K562 (cell line): ENCODE measurements around the gene EXOSC1. TPM values are rescaled to one million over a fixed set of nuclear protein-coding genes. Genes with fewer than 3 reads are reported as not detected.

Source experiments
- ATAC-seq: fragments of 200-7000 bp; cut with Tn5 transposase; 3 replicates; pipeline ENCODE4 v1.9.1; 2020; ENCODE audit warnings: moderate library complexity
- BruUV-seq: library from RNA; stranded (reverse); fragments of 400-500 nt; replicated peaks from 2 replicates; lab custom pipeline; 2021; lab: Mats Ljungman, UMichigan
- CTCF ChIA-PET: fragments of 300-600 bp; formaldehyde crosslinking; extraction: SDS; loops from one replicate; lab custom pipeline; 2021; ENCODE audit warnings: low intra/inter-chr PET ratio; lab: Yijun Ruan, JAX
- POLR2A ChIA-PET: fragments of 300-600, 350-650 bp; sonication (Branson Sonifier 250); formaldehyde crosslinking; extraction: SDS; loops from one replicate; lab custom pipeline; 2021; ENCODE audit warnings: antibody characterized with exemption, inconsistent platforms; lab: Yijun Ruan, JAX
- DNase-seq, 4 experiments: peaks; one replicate each; pipeline versions ENCODE4 v3.0.0 to v3.0.0-alpha.2; 2011 to 2018; ENCODE audit warnings: low spot score in 3 of 4, mixed read lengths in 3 of 4; ENCODE audit errors: extremely low read depth in 1 of 4
- FAIRE-seq: peaks from 2 replicates; lab custom pipeline; 2011; peaks lifted over from hg19 to GRCh38; lab: Jason Lieb, UNC
- H2AFZ ChIP-seq: 2 replicates; pipeline ENCODE4 v1.6.0; 2011; ENCODE audit warnings: low read depth, low read length, control low read depth, inconsistent platforms
- H3K27ac ChIP-seq: fragments of 200-600 bp; 3 replicates; pipeline ENCODE4 v1.8.0; 2011; ENCODE audit warnings: low read depth, mild to moderate bottlenecking, control low read depth, inconsistent platforms, low read length, moderate library complexity, mixed read lengths; ENCODE audit errors: extremely low read depth
- H3K27me3 ChIP-seq, 2 experiments: fragments of 300-600 bp in 1 of 2; 2 replicates in 1 of 2; 3 replicates in 1 of 2; pipeline versions ENCODE4 v1.6.0 to v1.8.0; 2011; ENCODE audit warnings: inconsistent platforms in 2 of 2, low read length in 2 of 2, mild to moderate bottlenecking in 1 of 2, mixed read lengths in 1 of 2, moderate library complexity in 1 of 2; ENCODE audit not compliant: control insufficient read depth in 2 of 2, insufficient read depth in 2 of 2
- H3K36me3 ChIP-seq: fragments of 300-600 bp; 3 replicates; pipeline ENCODE4 v1.8.0; 2011; ENCODE audit warnings: mild to moderate bottlenecking, low read length, inconsistent platforms; ENCODE audit not compliant: control insufficient read depth, insufficient read depth
- H3K4me1 ChIP-seq, 2 experiments: fragments of 200-600 bp in 1 of 2; replicated peaks in 1 of 2; 2 replicates in 1 of 2; 3 replicates in 1 of 2; pipeline versions ENCODE4 v1.5.1 to v1.8.0; 2011; ENCODE audit warnings: inconsistent platforms in 2 of 2, low read length in 2 of 2, mild to moderate bottlenecking in 1 of 2, mixed read lengths in 1 of 2, moderate library complexity in 1 of 2; ENCODE audit not compliant: control insufficient read depth in 2 of 2, insufficient read depth in 2 of 2
- H3K4me2 ChIP-seq: 2 replicates; pipeline ENCODE4 v1.6.1; 2011; ENCODE audit warnings: low read length, control low read depth, inconsistent platforms, mixed read lengths; ENCODE audit not compliant: insufficient read depth
- H3K4me3 ChIP-seq: fragments of 200-600 bp; sonication (generic), shearing (Covaris generic); 2 replicates; pipeline ENCODE4 v1.5.1; 2016; ENCODE audit warnings: control low read depth, inconsistent platforms
- H3K79me2 ChIP-seq: fragments of 200-600 bp; 3 replicates; pipeline ENCODE4 v1.8.0; 2011; ENCODE audit warnings: low read length, inconsistent platforms; ENCODE audit not compliant: control insufficient read depth, insufficient read depth
- H3K9ac ChIP-seq, 2 experiments: 2 replicates each; pipeline versions ENCODE4 v1.6.0 to v1.6.1; 2011; ENCODE audit warnings: low read depth in 2 of 2, low read length in 2 of 2, control low read depth in 1 of 2, inconsistent platforms in 1 of 2, mild to moderate bottlenecking in 1 of 2, mixed read lengths in 1 of 2; ENCODE audit not compliant: insufficient read depth in 1 of 2
- H3K9me1 ChIP-seq: one replicate; pipeline ENCODE4 v1.6.0; 2011; ENCODE audit warnings: inconsistent platforms, mild to moderate bottlenecking, low read length, moderate library complexity; ENCODE audit not compliant: control insufficient read depth, insufficient read depth
- H3K9me3 ChIP-seq: replicated peaks from 2 replicates; pipeline ENCODE4 v1.5.1; 2011; ENCODE audit warnings: low read depth, low read length, inconsistent platforms; ENCODE audit not compliant: control insufficient read depth, insufficient read depth
- H4K20me1 ChIP-seq: replicated peaks from 2 replicates; pipeline ENCODE4 v1.6.1; 2011; ENCODE audit warnings: low read length, inconsistent platforms, mixed read lengths; ENCODE audit not compliant: control insufficient read depth, insufficient read depth
- BDP1 ChIP-seq: IDR thresholded peaks from 3 replicates; pipeline ENCODE4 v1.6.1; 2011; ENCODE audit not compliant: insufficient read length, insufficient read depth
- CC2D1A ChIP-seq: fragments of 450-650 bp; IDR thresholded peaks from 2 replicates; pipeline ENCODE4 v1.6.1; 2017; ENCODE audit warnings: mild to moderate bottlenecking
- TARDBP ChIP-seq: fragments of 450-650 bp; IDR thresholded peaks from 2 replicates; pipeline ENCODE4 v1.6.1; 2016
- TBL1XR1 ChIP-seq, 2 experiments: IDR thresholded peaks; 2 replicates each; pipeline ENCODE4 v1.6.1; 2012; ENCODE audit warnings: improper control_type of control experiment in 2 of 2, low read length in 2 of 2, mild to moderate bottlenecking in 1 of 2
- ZNF121 ChIP-seq: sonication (generic); formaldehyde crosslinking; conservative IDR thresholded peaks from 2 replicates; pipeline ENCODE4 v1.8.0; 2022; ENCODE audit warnings: missing genetic modification reagents
- ZNF175 ChIP-seq: fragments of 200-800 bp; sonication (Bioruptor generic); IDR thresholded peaks from 2 replicates; pipeline ENCODE4 v1.6.1; 2016; ENCODE audit warnings: low read depth, mild to moderate bottlenecking, missing genetic modification characterization, missing compliant biosample characterization
- ZNF232 ChIP-seq: sonication (generic); formaldehyde crosslinking; IDR thresholded peaks from 2 replicates; pipeline ENCODE4 v1.8.0; 2022; ENCODE audit warnings: mild to moderate bottlenecking, missing genetic modification reagents
- ZNF316 ChIP-seq: fragments of 450-650 bp; IDR thresholded peaks from 2 replicates; pipeline ENCODE4 v1.6.1; 2016
- ZNF384 ChIP-seq: IDR thresholded peaks from 2 replicates; pipeline ENCODE4 v1.6.1; 2012; ENCODE audit warnings: low read depth, low read length, improper control_type of control experiment
- ZNF449 ChIP-seq: fragments of 250-450 bp; sonication (Bioruptor Pico); IDR thresholded peaks from 2 replicates; pipeline ENCODE4 v1.8.0; 2022; ENCODE audit warnings: moderate library complexity, mild to moderate bottlenecking, inconsistent platforms
- WGBS: fragments of 100-300 bp; shearing (Covaris generic); methylation state at CpG from one replicate; pipeline ENCODE4 v1.1.6; 2016; ENCODE audit warnings: low coverage, mixed read lengths; ENCODE audit not compliant: insufficient coverage; ENCODE audit errors: missing lambda C conversion rate; 5-methylcytosine and 5-hydroxymethylcytosine counted together
- in situ Hi-C: fragments of 300-500 bp; cut with MboI; formaldehyde crosslinking; loops from 4 replicates; pipeline ENCODE4 v1.15.0; 2018; ENCODE audit warnings: inconsistent platforms, mixed read lengths
- intact Hi-C: fragments of 100-400 bp; cut with micrococcal nuclease; formaldehyde crosslinking; loops from 2 replicates; pipeline ENCODE4 v1.14.2; 2022
- polyA plus RNA-seq, 8 experiments: library from polyadenylated mRNA; depleted of rRNA in 4 of 8; stranded (reverse) in 5 of 8; unstranded in 3 of 8; fragments of >200 nt; fragmentation: Nextera tagmentation in 2 of 8; fragmentation: Illumina TruSeq in 1 of 8; extraction: Ambion mirVana in 2 of 8; extraction: Trizol in 1 of 8; gene quantifications; 2 replicates each; pipeline versions ENCODE4 v1.2.1 to v1.2.3, GENCODE V29; 2011 to 2014; ENCODE audit warnings: inconsistent platforms in 1 of 8, missing spikeins in 1 of 8
- total RNA-seq, 7 experiments: library from RNA; depleted of rRNA in 6 of 7; stranded (reverse); fragments of >200 nt in 6 of 7; fragmentation: Illumina TruSeq in 2 of 7; extraction: Trizol in 2 of 7; gene quantifications; 2 replicates each; pipeline versions ENCODE4 v1.2.1 to v1.2.3, GENCODE V29; 2011 to 2021; ENCODE audit warnings: low replicate concordance in 1 of 7
- TF ChIP-seq, protein P1 (sequence below): IDR thresholded peaks from 3 replicates; pipeline ENCODE4 v1.6.1; 2011; ENCODE audit warnings: borderline replicate concordance, mild to moderate bottlenecking; ENCODE audit not compliant: insufficient read length, insufficient read depth

Gene EXOSC1
- total and polyA plus RNA-seq, 9 of the 15 experiments (the other 6 are each of a cell fraction or from before 2014, with no cell fraction given): 44.3 to 117 (median 67.0) TPM

DNA sequence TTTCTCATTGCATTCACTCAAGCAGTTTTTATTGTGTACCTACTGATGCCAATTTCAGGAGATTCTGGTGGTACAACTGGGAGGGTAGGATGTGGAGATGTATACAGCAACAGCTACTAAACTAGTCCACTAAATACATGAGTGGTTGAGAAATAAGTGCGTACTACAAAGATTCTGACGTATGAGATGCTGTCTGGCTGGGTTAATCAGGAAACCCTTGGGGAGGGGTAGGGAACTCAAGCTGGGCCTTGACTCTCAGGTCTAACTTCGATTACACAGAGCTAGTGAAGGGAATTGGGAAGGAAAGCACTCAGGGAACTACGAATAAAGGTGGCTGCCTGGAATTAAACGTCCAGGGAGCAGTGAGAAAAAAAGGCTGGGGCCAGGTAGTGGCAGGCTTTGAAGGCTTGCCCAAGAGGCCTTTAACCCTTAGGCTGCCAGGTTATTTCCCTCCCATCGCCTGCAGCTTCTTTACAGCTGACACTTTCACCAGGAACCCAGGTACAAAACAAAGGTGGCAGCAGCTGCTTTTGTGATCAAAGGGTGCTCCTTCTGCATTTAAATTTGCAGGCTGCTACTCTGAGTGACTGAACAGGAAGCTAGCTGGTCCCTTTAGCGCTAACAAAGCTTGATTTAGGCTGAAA is 49.2 kb upstream of the EXOSC1 start:
- Histone ChIP-seq H3K9ac (peak overlapping the region in 1 of 2 experiments; percentile 71; a peak in 2 of 4 replicates), H3K4me2 (peak overlapping the region; percentile 18; the same call in 1 of the 2 replicates), H3K9me1 (no peaks in the 10 kb centered on the region), H3K4me1 (peaks cover 5 to 30% of the 10 kb centered on the region in 2 experiments; a peak in 4 of 5 replicates), H3K9me3 (no peaks in the 10 kb centered on the region), H3K27me3 (peaks cover 4 to 10% of the 10 kb centered on the region in 2 experiments; a peak in 3 of 5 replicates), H3K27ac (no peak overlapping the region), H3K79me2 (peaks cover 79% of the 10 kb centered on the region), H2AFZ (no peak overlapping the region), H3K4me3 (no peak overlapping the region), H3K36me3 (peaks cover 32% of the 10 kb centered on the region; the same call in 2 of the 3 replicates), H4K20me1 (peaks cover 20% of the 10 kb centered on the region; the same call in 1 of the 2 replicates)
- BruUV-seq: TSS peak; percentile 8
- no peak for TF ChIP-seq ZNF384
- no peak for TF ChIP-seq TARDBP
- TF ChIP-seq, protein P1, sequence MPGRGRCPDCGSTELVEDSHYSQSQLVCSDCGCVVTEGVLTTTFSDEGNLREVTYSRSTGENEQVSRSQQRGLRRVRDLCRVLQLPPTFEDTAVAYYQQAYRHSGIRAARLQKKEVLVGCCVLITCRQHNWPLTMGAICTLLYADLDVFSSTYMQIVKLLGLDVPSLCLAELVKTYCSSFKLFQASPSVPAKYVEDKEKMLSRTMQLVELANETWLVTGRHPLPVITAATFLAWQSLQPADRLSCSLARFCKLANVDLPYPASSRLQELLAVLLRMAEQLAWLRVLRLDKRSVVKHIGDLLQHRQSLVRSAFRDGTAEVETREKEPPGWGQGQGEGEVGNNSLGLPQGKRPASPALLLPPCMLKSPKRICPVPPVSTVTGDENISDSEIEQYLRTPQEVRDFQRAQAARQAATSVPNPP: no peak
- no peak for TF ChIP-seq ZNF449
- TF ChIP-seq ZNF175 (CRISPR knock-in tag): no peak
- no peak for TF ChIP-seq ZNF232 (CRISPR knock-in tag)
- no peak for TF ChIP-seq BDP1
- TF ChIP-seq TBL1XR1 (IDR thresholded peaks at IDR 0.05; ENCODE audit: low read length in 2 of 2): no peak
- no peak for TF ChIP-seq ZNF121
- no peak for TF ChIP-seq ZNF316
- TF ChIP-seq CC2D1A: no peak
- no peak for DNase-seq
- ATAC-seq: no peak
- CTCF ChIA-PET: no interaction called here
- 59% methylated on average over 7 of the region's 7 CpGs for WGBS
- intact Hi-C loops: no loop called here
- POLR2A ChIA-PET: interaction anchor here (0.9 kb wide), 1 partner anchor 11 kb away, joined by 3 read pairs; no protein-coding TSS in a partner anchor
- FAIRE-seq: peak; percentile 64
- in situ Hi-C loops: no loop called here
